GM20000 (cell line): ENCODE results near the gene FOSL2.

Source experiments
- DNase-seq: peaks from one replicate; pipeline ENCODE4 v3.0.0; 2012; ENCODE audit warnings: low spot score
- CTCF ChIP-seq: IDR thresholded peaks from 2 replicates; pipeline ENCODE4 v1.5.1; 2012; ENCODE audit warnings: mild to moderate bottlenecking, control low read depth; ENCODE audit errors: extremely low read depth, missing control alignments

Gene FOSL2

GRCh38 chr2:28435814-28436351, 43.2 kb downstream of the FOSL2 start:
- DNase-seq: no peak
- no peak for TF ChIP-seq CTCF

GRCh38 chr2:28436525-28437051, 43.9 kb downstream of the FOSL2 start:
- DNase-seq: no peak
- no peak for TF ChIP-seq CTCF

- no peak for TF ChIP-seq CTCF
- DNase-seq: no peak
These were observed 44.6 kb downstream of the FOSL2 start for GRCh38 chr2:28437149-28437835.

GRCh38 chr2:28437918-28438317, 45.3 kb downstream of the FOSL2 start:
- TF ChIP-seq CTCF: no peak
- no peak for DNase-seq

- TF ChIP-seq CTCF: no peak
- DNase-seq: no peak
These were observed 45.9 kb downstream of the FOSL2 start for GRCh38 chr2:28438532-28439063.

GRCh38 chr2:28439127-28439526, 46.5 kb downstream of the FOSL2 start:
- TF ChIP-seq CTCF: no peak

GRCh38 chr2:28439763-28440162, 47.1 kb downstream of the FOSL2 start:
- TF ChIP-seq CTCF: no peak
- no peak for DNase-seq

More at GRCh38 chr2:28439127-28439526, 46.5 kb downstream of the FOSL2 start:
- no peak for DNase-seq
